ENCODE data around the gene PPP6R1. TPM values are rescaled to one million over a fixed set of nuclear protein-coding genes. Genes with fewer than 3 reads are reported as not detected.
"Not testable (repeated sequence)": the region's sequence is repeated elsewhere in the genome, so short reads cannot be mapped to it uniquely, and the experiment has no call there.

The PPP6R1 gene
- total RNA-seq, 1 donor from 2014 or later = 82.3 TPM

DNA sequence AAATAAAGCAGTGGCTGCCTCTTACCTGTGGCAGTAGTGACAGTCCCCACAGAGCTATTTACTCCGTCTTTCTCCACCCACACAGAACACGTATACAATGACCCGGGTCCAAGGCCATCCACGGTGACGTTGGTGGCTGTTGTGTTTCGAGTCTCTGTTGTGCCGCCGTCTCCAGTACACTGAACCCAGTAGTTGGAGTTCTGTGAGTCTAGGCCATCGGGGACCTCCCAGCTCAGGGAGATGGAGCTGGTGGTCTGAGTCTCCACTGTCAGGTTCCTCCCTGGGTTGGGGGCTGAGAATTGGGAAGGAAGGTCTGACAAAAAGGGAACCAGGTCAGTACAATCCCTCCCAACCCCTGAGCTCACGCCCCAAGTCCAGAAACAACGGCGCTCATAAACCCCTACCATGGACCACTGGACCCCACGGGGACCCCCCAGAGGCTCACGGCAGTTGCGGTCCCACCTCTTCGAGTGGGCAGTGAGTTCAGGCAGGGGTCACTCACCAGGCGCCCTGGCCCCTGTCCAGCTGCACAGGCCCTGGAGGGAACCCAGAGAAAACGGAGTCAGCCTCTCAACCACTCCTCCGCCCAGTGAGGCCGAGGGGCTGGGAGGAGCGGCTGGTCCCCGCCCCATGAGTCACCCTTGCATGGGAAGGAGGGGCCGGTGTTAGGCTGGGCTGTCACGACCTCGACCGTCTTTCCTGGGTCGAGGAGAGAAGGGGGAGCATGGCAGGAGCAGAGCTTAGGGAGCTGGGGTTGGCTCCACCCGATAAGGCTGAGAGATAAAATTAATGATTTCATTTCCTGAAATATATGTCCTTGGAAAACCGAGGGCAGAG, 51.9 kb downstream of the PPP6R1 start:
- peaks cover 5% of the 10 kb centered on the region for H3K9me3 Mint-ChIP-seq (ENCODE audit: unreplicated experiment)
- H3K27me3 Mint-ChIP-seq (ENCODE audit: unreplicated experiment) = peaks cover 10% of the 10 kb centered on the region
- H3K4me3 Mint-ChIP-seq (ENCODE audit: unreplicated experiment) = peak overlapping the region; percentile 81
- no peak for TF ChIP-seq CTCF (IDR thresholded peaks at IDR 0.05; ENCODE audit: partially characterized antibody, unreplicated experiment)
- no peaks in the 10 kb centered on the region for H3K36me3 Mint-ChIP-seq (ENCODE audit: unreplicated experiment)
- peaks cover 8% of the 10 kb centered on the region for H3K4me1 Mint-ChIP-seq (ENCODE audit: low read depth, unreplicated experiment)
- peak; percentile 82 for DNase-seq
- H3K27ac Mint-ChIP-seq (ENCODE audit: unreplicated experiment) = peak overlapping the region; percentile 80

GRCh38 chr19:55202199-55202598, 56.6 kb downstream of the PPP6R1 start:
- not testable (repeated sequence) for DNase-seq; H3K27ac Mint-ChIP-seq (ENCODE audit: unreplicated experiment); H3K27me3 Mint-ChIP-seq (ENCODE audit: unreplicated experiment); H3K4me3 Mint-ChIP-seq (ENCODE audit: unreplicated experiment); H3K9me3 Mint-ChIP-seq (ENCODE audit: unreplicated experiment); H3K36me3 Mint-ChIP-seq (ENCODE audit: unreplicated experiment); H3K4me1 Mint-ChIP-seq (ENCODE audit: low read depth, unreplicated experiment)

DNA sequence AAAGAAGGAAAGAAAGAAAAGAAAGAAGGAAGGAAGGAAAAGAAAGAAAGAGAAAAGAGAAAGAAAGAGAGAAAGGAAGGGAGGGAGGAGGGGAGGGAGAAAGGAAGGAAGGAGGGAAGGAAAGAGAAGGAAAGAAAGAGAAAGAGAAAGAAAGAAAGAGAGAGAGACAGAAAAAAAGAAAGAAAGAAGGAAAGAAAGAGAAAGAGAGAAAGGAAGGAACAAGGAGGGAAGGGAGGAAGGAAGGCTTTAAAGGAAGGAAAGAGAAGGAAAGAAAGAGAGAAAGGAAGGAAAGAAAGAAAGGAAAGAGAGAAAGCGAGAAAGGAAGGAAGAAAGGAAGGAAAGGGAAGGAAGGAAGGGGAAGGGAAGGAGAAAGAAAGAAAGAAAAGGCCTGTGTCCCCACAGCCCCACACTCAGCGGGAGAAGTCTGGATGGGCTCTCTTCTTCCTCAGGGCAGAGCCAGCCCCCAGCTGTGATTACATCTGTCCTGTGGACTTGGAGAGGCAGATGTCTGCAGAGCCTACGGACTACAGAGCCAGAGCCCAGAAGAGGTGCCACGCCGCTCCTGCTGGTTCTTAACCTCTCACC, 59.1 kb downstream of the PPP6R1 start:
- H3K27ac Mint-ChIP-seq (ENCODE audit: unreplicated experiment) = no peak overlapping the region
- H3K4me1 Mint-ChIP-seq (ENCODE audit: low read depth, unreplicated experiment) = peaks cover 1% of the 10 kb centered on the region
- no peak for DNase-seq
- H3K27me3 Mint-ChIP-seq (ENCODE audit: unreplicated experiment) = peaks cover 10% of the 10 kb centered on the region
- H3K36me3 Mint-ChIP-seq (ENCODE audit: unreplicated experiment) = no peaks in the 10 kb centered on the region
- no peak for TF ChIP-seq CTCF (IDR thresholded peaks at IDR 0.05; ENCODE audit: partially characterized antibody, unreplicated experiment)
- no peaks in the 10 kb centered on the region for H3K9me3 Mint-ChIP-seq (ENCODE audit: unreplicated experiment)
- peak overlapping the region; percentile 18 for H3K4me3 Mint-ChIP-seq (ENCODE audit: unreplicated experiment)

GRCh38 chr19:55198651-55199050, 60.2 kb downstream of the PPP6R1 start:
- H3K27ac Mint-ChIP-seq (ENCODE audit: unreplicated experiment) = no peak overlapping the region
- H3K36me3 Mint-ChIP-seq (ENCODE audit: unreplicated experiment) = no peaks in the 10 kb centered on the region
- no peaks in the 10 kb centered on the region for H3K9me3 Mint-ChIP-seq (ENCODE audit: unreplicated experiment)
- H3K4me3 Mint-ChIP-seq (ENCODE audit: unreplicated experiment) = no peak overlapping the region
- DNase-seq = no peak
- peaks cover 1% of the 10 kb centered on the region for H3K4me1 Mint-ChIP-seq (ENCODE audit: low read depth, unreplicated experiment)
- peaks cover 11% of the 10 kb centered on the region for H3K27me3 Mint-ChIP-seq (ENCODE audit: unreplicated experiment)
- no peak for TF ChIP-seq CTCF (IDR thresholded peaks at IDR 0.05; ENCODE audit: partially characterized antibody, unreplicated experiment)

GRCh38 chr19:55197528-55197927, 61.3 kb downstream of the PPP6R1 start:
- H3K27ac Mint-ChIP-seq (ENCODE audit: unreplicated experiment) = no peak overlapping the region
- no peaks in the 10 kb centered on the region for H3K9me3 Mint-ChIP-seq (ENCODE audit: unreplicated experiment)
- TF ChIP-seq CTCF (IDR thresholded peaks at IDR 0.05; ENCODE audit: partially characterized antibody, unreplicated experiment) = no peak
- no peak for DNase-seq
- H3K4me3 Mint-ChIP-seq (ENCODE audit: unreplicated experiment) = no peak overlapping the region
- peaks cover 1% of the 10 kb centered on the region for H3K4me1 Mint-ChIP-seq (ENCODE audit: low read depth, unreplicated experiment)
- H3K36me3 Mint-ChIP-seq (ENCODE audit: unreplicated experiment) = no peaks in the 10 kb centered on the region
- peaks cover 13% of the 10 kb centered on the region for H3K27me3 Mint-ChIP-seq (ENCODE audit: unreplicated experiment)

Measured in glutamatergic neuron (in vitro differentiated cells).